Stimulated activated CD8-positive, alpha-beta memory T cell treated with anti-CD3 and anti-CD28 coated beads, Interleukin-12 subunit alpha, Interleukin-12 subunit beta, amount 100 ng/mL, for 24 hours (primary cell): ENCODE measurements around the gene PAIP2.
"Not testable (repeated sequence)": the region's sequence is repeated elsewhere in the genome, so short reads cannot be mapped to it uniquely, and the experiment has no call there.

ENCODE experiments used
- DNase-seq: peaks from one replicate; pipeline ENCODE4 v3.0.0-alpha.2; 2020; ENCODE audit errors: extremely low read depth

The PAIP2 gene

GRCh38 chr5:139392324-139392677, 50.6 kb downstream of the PAIP2 start:
- DNase-seq: no peak

GRCh38 chr5:139392678-139393496, 51.2 kb downstream of the PAIP2 start:
- peak; percentile 53 for DNase-seq

GRCh38 chr5:139393497-139394122, 52.0 kb downstream of the PAIP2 start:
- DNase-seq: no peak

GRCh38 chr5:139394123-139394653, 52.5 kb downstream of the PAIP2 start:
- DNase-seq: no peak

- no peak for DNase-seq
Measured at GRCh38 chr5:139394654-139395566, 53.3 kb downstream of the PAIP2 start, which contains the start of gene PROB1. Gene PROB1 (minus strand): TSS chr5:139395104. CDS start chr5:139395081, 23 bp downstream.

- no peak for DNase-seq
Measured at GRCh38 chr5:139395844-139396640, 54.4 kb downstream of the PAIP2 start.

- no peak for DNase-seq
Measured at GRCh38 chr5:139396691-139397090, 55.0 kb downstream of the PAIP2 start.

- no peak for DNase-seq
Measured at GRCh38 chr5:139397921-139398320, 56.3 kb downstream of the PAIP2 start.

GRCh38 chr5:139399501-139400121, 58.0 kb downstream of the PAIP2 start:
- no peak for DNase-seq

GRCh38 chr5:139401546-139401945, 59.9 kb downstream of the PAIP2 start:
- no peak for DNase-seq

- DNase-seq: no peak
Measured at GRCh38 chr5:139402561-139403158, 61.0 kb downstream of the PAIP2 start.

- DNase-seq: no peak
Measured at GRCh38 chr5:139403418-139403786, 61.7 kb downstream of the PAIP2 start.

- peak; percentile 98 for DNase-seq
Measured at GRCh38 chr5:139403787-139404483, 62.3 kb downstream of the PAIP2 start, which contains the start of gene SPATA24. Gene SPATA24 (minus strand): TSS chr5:139404089. CDS start chr5:139404060, 29 bp downstream.

- no peak for DNase-seq
Measured at GRCh38 chr5:139404484-139404840, 62.8 kb downstream of the PAIP2 start.

GRCh38 chr5:139406963-139407362, 65.3 kb downstream of the PAIP2 start:
- DNase-seq: no peak

- no peak for DNase-seq
Measured at GRCh38 chr5:139407517-139407916, 65.9 kb downstream of the PAIP2 start.

GRCh38 chr5:139408191-139408590, 66.5 kb downstream of the PAIP2 start:
- no peak for DNase-seq

- not testable (repeated sequence) for DNase-seq
Measured at GRCh38 chr5:139409116-139409515, 67.5 kb downstream of the PAIP2 start.

- DNase-seq: no peak
Measured at GRCh38 chr5:139410121-139410992, 68.7 kb downstream of the PAIP2 start.
